Measurements from ENCODE around the gene PAWR. TPM values are rescaled to one million over a fixed set of nuclear protein-coding genes. Genes with fewer than 3 reads are reported as not detected.

The PAWR gene
- total RNA-seq: 92.6 and 166 TPM in 2 replicates

GRCh38 chr12:79690638-79691510 lies at the start of gene PAWR:
TSS of gene PAWR (minus strand) at chr12:79690964. CDS start at chr12:79690244, 720 bp downstream.

Other genes starting within 250 kb of the PAWR start
- gene PPP1R12A, start 244.1 kb upstream of the PAWR start, total RNA-seq: 91.9 and 105 TPM in 2 replicates

Measured in nasal cavity respiratory epithelium epithelial cell of viscerocranial mucosa (primary cell).